Measurements from ENCODE around the gene AIP. TPM values are rescaled to one million over a fixed set of nuclear protein-coding genes. Genes with fewer than 3 reads are reported as not detected.

The AIP gene
- total RNA-seq, 1 experiment from 2014 or later, result 35.6 TPM

DNA sequence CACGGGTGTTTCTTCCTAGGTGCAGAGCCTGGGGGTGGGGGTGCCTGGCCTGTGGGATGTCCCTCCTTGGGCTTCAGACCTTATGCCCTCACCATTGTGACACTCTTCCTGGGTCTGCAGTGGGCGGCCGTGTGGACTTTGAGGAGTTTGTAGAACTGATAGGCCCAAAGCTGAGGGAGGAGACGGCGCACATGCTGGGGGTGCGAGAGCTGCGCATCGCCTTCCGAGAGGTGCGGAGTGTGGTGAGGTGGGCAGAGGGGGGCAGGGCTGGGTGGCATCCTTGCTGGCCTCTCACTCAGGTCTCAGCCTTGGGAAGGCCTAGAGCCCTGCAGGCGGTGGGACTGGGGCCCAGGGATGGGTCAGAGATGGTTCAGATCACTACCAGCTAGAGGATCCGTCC lies 25.4 kb upstream of the AIP start:
- Histone ChIP-seq H4K20me1 (ENCODE audit: control insufficient read depth, insufficient read depth, insufficient read length) (no peaks in the 10 kb centered on the region), H3K4ac (ENCODE audit: low read depth, low read length) (no peak overlapping the region; the same call in 1 of the 2 replicates), H3K79me1 (ENCODE audit: insufficient read depth, low read depth, low read length, poor library complexity, severe bottlenecking) (no peaks in the 10 kb centered on the region), H3K18ac (ENCODE audit: insufficient read length, low read depth, low read length) (no peak overlapping the region), H2BK12ac (ENCODE audit: insufficient read length, low read depth, low read length) (no peak overlapping the region), H3K4me2 (ENCODE audit: insufficient read depth, insufficient read length, low read length) (no peak overlapping the region), H3K56ac (ENCODE audit: insufficient read length, low read depth, low read length) (no peak overlapping the region), H3K9me3 (ENCODE audit: control insufficient read depth, low read depth, low read length) (no peaks in the 10 kb centered on the region), H4K91ac (ENCODE audit: insufficient read length, low read depth, low read length) (no peak overlapping the region), H4K5ac (ENCODE audit: insufficient read length, low read depth, low read length) (no peak overlapping the region), H2AFZ (ENCODE audit: low read length) (no peak overlapping the region), H3K27me3 (ENCODE audit: insufficient read depth, low read length) (no peaks in the 10 kb centered on the region), H3K14ac (ENCODE audit: insufficient read depth, low read length) (no peak overlapping the region), H4K8ac (replicated peaks; ENCODE audit: insufficient read length, low read depth, low read length) (no peak overlapping the region), H2AK5ac (ENCODE audit: insufficient read length, low read length) (no peak overlapping the region), H2BK5ac (ENCODE audit: insufficient read length, low read length) (no peak overlapping the region), H2BK120ac (ENCODE audit: low read depth, low read length, poor library complexity, severe bottlenecking) (no peak overlapping the region), H3K4me1 (ENCODE audit: insufficient read depth, low read length) (no peaks in the 10 kb centered on the region), H3K23ac (ENCODE audit: insufficient read length, low read depth, low read length) (no peak overlapping the region), H2BK15ac (ENCODE audit: low read depth, low read length) (no peak overlapping the region), H3K9ac (ENCODE audit: extremely low read depth, insufficient read length, low read length) (no peak overlapping the region), H3K79me2 (ENCODE audit: insufficient read depth, low read length) (no peaks in the 10 kb centered on the region), H3K23me2 (ENCODE audit: insufficient read length, low read depth, low read length, poor library complexity, severe bottlenecking) (peaks cover 5% of the 10 kb centered on the region), H3K27ac (ENCODE audit: insufficient read length, low read depth, low read length) (no peak overlapping the region), H3T11ph (ENCODE audit: low read length) (no peak overlapping the region), H2BK20ac (ENCODE audit: low read depth, low read length, poor library complexity, severe bottlenecking) (no peak overlapping the region)
- no peaks in the 10 kb centered on the region for H3K36me3 Mint-ChIP-seq (ENCODE audit: insufficient read depth in 1 of 3, low read depth in 3 of 3)
- WGBS (ENCODE audit: extremely low coverage, insufficient read length, low lambda C conversion rate), result no CpG with 5 or more reads among the region's 12 CpGs
- no peak overlapping the region; a peak in 2 of 5 replicates for H3K4me3 Mint-ChIP-seq
- H3K27me3 Mint-ChIP-seq (ENCODE audit: low read depth), result peaks cover 17% of the 10 kb centered on the region
- TF ChIP-seq, protein P1, sequence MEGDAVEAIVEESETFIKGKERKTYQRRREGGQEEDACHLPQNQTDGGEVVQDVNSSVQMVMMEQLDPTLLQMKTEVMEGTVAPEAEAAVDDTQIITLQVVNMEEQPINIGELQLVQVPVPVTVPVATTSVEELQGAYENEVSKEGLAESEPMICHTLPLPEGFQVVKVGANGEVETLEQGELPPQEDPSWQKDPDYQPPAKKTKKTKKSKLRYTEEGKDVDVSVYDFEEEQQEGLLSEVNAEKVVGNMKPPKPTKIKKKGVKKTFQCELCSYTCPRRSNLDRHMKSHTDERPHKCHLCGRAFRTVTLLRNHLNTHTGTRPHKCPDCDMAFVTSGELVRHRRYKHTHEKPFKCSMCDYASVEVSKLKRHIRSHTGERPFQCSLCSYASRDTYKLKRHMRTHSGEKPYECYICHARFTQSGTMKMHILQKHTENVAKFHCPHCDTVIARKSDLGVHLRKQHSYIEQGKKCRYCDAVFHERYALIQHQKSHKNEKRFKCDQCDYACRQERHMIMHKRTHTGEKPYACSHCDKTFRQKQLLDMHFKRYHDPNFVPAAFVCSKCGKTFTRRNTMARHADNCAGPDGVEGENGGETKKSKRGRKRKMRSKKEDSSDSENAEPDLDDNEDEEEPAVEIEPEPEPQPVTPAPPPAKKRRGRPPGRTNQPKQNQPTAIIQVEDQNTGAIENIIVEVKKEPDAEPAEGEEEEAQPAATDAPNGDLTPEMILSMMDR (conservative IDR thresholded peaks at IDR 0.05), result no peak
- no peaks in the 10 kb centered on the region for H3K4me1 Mint-ChIP-seq
- no peaks in the 10 kb centered on the region; a peak in 1 of 5 replicates for H3K9me3 Mint-ChIP-seq
- no peak for DNase-seq
- H3K27ac Mint-ChIP-seq, result no peak overlapping the region; a peak in 1 of 7 replicates

All from H9 (cell line).